ENCODE data around the gene CFAP54.

The CFAP54 gene

GRCh38 chr12:96770219-96771102 is 281.1 kb downstream of the CFAP54 start:
- no peak for DNase-seq

GRCh38 chr12:96773031-96773430 is 283.7 kb downstream of the CFAP54 start:
- DNase-seq, result no peak

GRCh38 chr12:96774496-96775256 is 285.3 kb downstream of the CFAP54 start:
- no peak for DNase-seq

GRCh38 chr12:96776908-96777307 is 287.5 kb downstream of the CFAP54 start:
- no peak for DNase-seq

GRCh38 chr12:96780330-96780729 is 291.0 kb downstream of the CFAP54 start:
- DNase-seq, result no peak

GRCh38 chr12:96786791-96787190 is 297.4 kb downstream of the CFAP54 start:
- no peak for DNase-seq

- DNase-seq, result no peak
These were observed 314.6 kb downstream of the CFAP54 start for GRCh38 chr12:96803969-96804368.

GRCh38 chr12:96806272-96806671 is 316.9 kb downstream of the CFAP54 start:
- no peak for DNase-seq

- DNase-seq, result no peak
These were observed 318.4 kb downstream of the CFAP54 start for GRCh38 chr12:96807741-96808140.

- DNase-seq, result no peak
These were observed 319.2 kb downstream of the CFAP54 start for GRCh38 chr12:96808587-96808986.

GRCh38 chr12:96809522-96809921 is 320.1 kb downstream of the CFAP54 start:
- no peak for DNase-seq

GRCh38 chr12:96810057-96810456 is 320.7 kb downstream of the CFAP54 start:
- DNase-seq, result no peak

- no peak for DNase-seq
These were observed 321.1 kb downstream of the CFAP54 start for GRCh38 chr12:96810477-96810876.

GRCh38 chr12:96811083-96811482 is 321.7 kb downstream of the CFAP54 start:
- no peak for DNase-seq

GRCh38 chr12:96812153-96812552 is 322.8 kb downstream of the CFAP54 start:
- no peak for DNase-seq

- no peak for DNase-seq
These were observed 324.8 kb downstream of the CFAP54 start for GRCh38 chr12:96814200-96814599.

- DNase-seq, result no peak
These were observed 332.2 kb downstream of the CFAP54 start for GRCh38 chr12:96821592-96821991.

- no peak for DNase-seq
These were observed 333.3 kb downstream of the CFAP54 start for GRCh38 chr12:96822641-96823040.

- DNase-seq, result no peak
These were observed 334.9 kb downstream of the CFAP54 start for GRCh38 chr12:96824074-96824837.

- no peak for DNase-seq
These were observed 335.5 kb downstream of the CFAP54 start for GRCh38 chr12:96824838-96825236.

GRCh38 chr12:96828169-96828789 is 338.9 kb downstream of the CFAP54 start:
- no peak for DNase-seq

GRCh38 chr12:96829354-96829753 is 340.0 kb downstream of the CFAP54 start:
- no peak for DNase-seq

GRCh38 chr12:96831346-96831745 is 342.0 kb downstream of the CFAP54 start:
- DNase-seq, result no peak
